ENCODE results near the gene PNPLA1. TPM values are rescaled to one million over a fixed set of nuclear protein-coding genes. Genes with fewer than 3 reads are reported as not detected.

The PNPLA1 gene
- total and polyA plus RNA-seq, 8 donors: 0.38 to 2.2 (median 0.60) TPM; not detected in 4

- peaks cover 15 to 44% (median 25%) of the 10 kb centered on the region in 4 donors for H3K4me1 ChIP-seq
- H3K27me3 ChIP-seq: no peaks in the 10 kb centered on the region
- H3K36me3 ChIP-seq: no peaks in the 10 kb centered on the region
- intact Hi-C loops (cut with DNase I; ENCODE audit: low total_unique reads): no loop called here
- TF ChIP-seq POLR2A (IDR thresholded peaks at IDR 0.05) (no peak), POLR2AphosphoS5 (IDR thresholded peaks at IDR 0.05) (no peak), CTCF (IDR thresholded peaks at IDR 0.05) (no peak), EP300 (IDR thresholded peaks at IDR 0.05) (no peak)
- no peak overlapping the region for H3K27ac ChIP-seq
- H3K9me3 ChIP-seq: no peaks in the 10 kb centered on the region
- no peak overlapping the region for H3K4me3 ChIP-seq
- WGBS, 5 donors: 61 to 83% (median 68%) methylated on average over 4 of the region's 4 CpGs
- no peak for DNase-seq
These were observed 86.0 kb downstream of the PNPLA1 start for GRCh38 chr6:36355819-36356218.

- intact Hi-C loops (cut with DNase I; ENCODE audit: low total_unique reads): no loop called here
- peak overlapping the region in 1 of 5 donors; percentile 38 for H3K27ac ChIP-seq
- peak in 1 of 2 donors; percentile 40 for DNase-seq
These were observed 88.0 kb downstream of the PNPLA1 start for GRCh38 chr6:36357872-36358225.

More at GRCh38 chr6:36357872-36358225, 88.0 kb downstream of the PNPLA1 start:
- TF ChIP-seq POLR2AphosphoS5 (IDR thresholded peaks at IDR 0.05) (no peak), CTCF (IDR thresholded peaks at IDR 0.05) (no peak), POLR2A (IDR thresholded peaks at IDR 0.05) (no peak), EP300 (IDR thresholded peaks at IDR 0.05) (no peak)
- peaks cover 8 to 29% (median 18%) of the 10 kb centered on the region in 4 donors for H3K4me1 ChIP-seq
- H3K36me3 ChIP-seq: no peaks in the 10 kb centered on the region
- no peaks in the 10 kb centered on the region for H3K9me3 ChIP-seq
- 71 to 80% (median 75%) methylated on average over 3 of the region's 3 CpGs for WGBS, 5 donors
- no peak overlapping the region for H3K4me3 ChIP-seq
- H3K27me3 ChIP-seq: no peaks in the 10 kb centered on the region

Other genes with a start within 250 kb of the PNPLA1 start
- under 1 TPM in 2 of 5 donors, not detected in 3; 0.14 to 0.58 TPM for gene SLC26A8, start 245.4 kb upstream of the PNPLA1 start, total RNA-seq
- under 1 TPM in 2 of 3 donors, not detected in 1; 0.12 to 0.15 TPM for gene SLC26A8, start 245.4 kb upstream of the PNPLA1 start, polyA plus RNA-seq
- gene MAPK14, start 242.3 kb upstream of the PNPLA1 start, total RNA-seq: 100 to 1,000 TPM in 2 of 5 donors, 10 to 100 TPM in 3; 35.6 to 297 (median 57.2) TPM
- 10 to 100 TPM; 12.3 to 26.1 (median 13.9) TPM for gene MAPK14, start 242.3 kb upstream of the PNPLA1 start, polyA plus RNA-seq
- gene MAPK13, start 139.5 kb upstream of the PNPLA1 start, total RNA-seq: 10 to 100 TPM; 19.8 to 95.9 (median 33.0) TPM
- 10 to 100 TPM; 28.7 to 57.1 (median 35.9) TPM for gene MAPK13, start 139.5 kb upstream of the PNPLA1 start, polyA plus RNA-seq
- 100 to 1,000 TPM in 1 of 5 donors, 10 to 100 TPM in 4; 19.5 to 343 (median 59.7) TPM for gene BRPF3, start 73.3 kb upstream of the PNPLA1 start, total RNA-seq
- gene BRPF3, start 73.3 kb upstream of the PNPLA1 start, polyA plus RNA-seq: 10 to 100 TPM in 2 of 3 donors, 1 to 10 TPM in 1; 7.0 to 17.6 (median 12.7) TPM
- 10 to 100 TPM in 1 of 5 donors, 1 to 10 TPM in 4; 3.5 to 14.8 (median 5.7) TPM for gene BNIP5, start 66.8 kb downstream of the PNPLA1 start, total RNA-seq
- 1 to 10 TPM; 2.4 to 3.8 (median 3.8) TPM for gene BNIP5, start 66.8 kb downstream of the PNPLA1 start, polyA plus RNA-seq
- gene ETV7, start 117.6 kb downstream of the PNPLA1 start, total RNA-seq: 10 to 100 TPM in 1 of 5 donors, 1 to 10 TPM in 2, under 1 TPM in 1, not detected in 1; 0.37 to 20.4 (median 3.1) TPM
- gene ETV7, start 117.6 kb downstream of the PNPLA1 start, polyA plus RNA-seq: 1 to 10 TPM; 2.6 to 7.9 (median 7.1) TPM
- not detected for gene PXT1, start 172.8 kb downstream of the PNPLA1 start, total RNA-seq
- gene PXT1, start 172.8 kb downstream of the PNPLA1 start, polyA plus RNA-seq: not detected
- gene KCTD20, start 172.9 kb downstream of the PNPLA1 start, total RNA-seq: 10 to 100 TPM; 18.4 to 72.7 (median 20.3) TPM
- gene KCTD20, start 172.9 kb downstream of the PNPLA1 start, polyA plus RNA-seq: 10 to 100 TPM; 10.3 to 20.4 (median 16.3) TPM

Data from stomach (tissue), 9 donors.